Right lobe of liver (tissue), 6 donors: ENCODE results near the gene TNPO2. TPM values are rescaled to one million over a fixed set of nuclear protein-coding genes. Genes with fewer than 3 reads are reported as not detected.

Experiments used
- ATAC-seq, 4 donors: fragments of 200-7000 bp; cut with Tn5 transposase; one replicate each; pipeline ENCODE4 v1.9.1; 2020; ENCODE audit warnings: mild to moderate bottlenecking in 4 of 4, moderate library complexity in 4 of 4
- DNase-seq, 3 donors: peaks; one replicate each; pipeline ENCODE4 v3.0.0-alpha.2; 2020
- H3K27ac ChIP-seq, 3 donors: fragments of 200-600 bp; one replicate each; pipeline ENCODE4 v1.8.0; 2022
- H3K27me3 ChIP-seq, 2 donors: fragments of 200-600 bp; one replicate each; pipeline ENCODE4 v1.8.0; 2022
- H3K36me3 ChIP-seq, 4 donors: fragments of 200-600 bp; sonication (generic) in 1 of 4; one replicate each; pipeline versions ENCODE4 v1.5.1 to v1.8.0; 2017 to 2022; ENCODE audit warnings: control low read depth in 1 of 4
- H3K4me1 ChIP-seq, 4 donors: fragments of 200-600 bp; sonication (generic) in 1 of 4; one replicate each; pipeline versions ENCODE4 v1.5.1 to v1.8.0; 2017 to 2022; ENCODE audit warnings: control low read depth in 1 of 4
- H3K4me3 ChIP-seq, 3 donors: fragments of 200-600 bp; one replicate each; pipeline ENCODE4 v1.8.0; 2022
- H3K9me3 ChIP-seq, 4 donors: fragments of 200-600 bp; sonication (generic) in 1 of 4; one replicate each; pipeline versions ENCODE4 v1.5.1 to v1.8.0; 2017 to 2022; ENCODE audit warnings: control low read depth in 1 of 4
- POLR2A ChIP-seq: fragments of 450-650 bp; IDR thresholded peaks from one replicate; pipeline ENCODE4 v1.6.1; 2017; ENCODE audit warnings: antibody characterized with exemption, mild to moderate bottlenecking
- WGBS: methylation state at CpG from one replicate; pipeline ENCODE4 v1.1.6; 2018; ENCODE audit warnings: low coverage, low lambda C conversion rate; ENCODE audit not compliant: insufficient coverage; ENCODE audit errors: missing lambda C conversion rate; 5-methylcytosine and 5-hydroxymethylcytosine counted together
- intact Hi-C, 2 donors: fragments of 100-400 bp; cut with DNase I; formaldehyde crosslinking; loops; one replicate each; pipeline versions ENCODE4 v1.11.2 to v1.14.1; 2022
- total RNA-seq, 6 experiments: library from RNA; depleted of rRNA in 2 of 6; stranded (reverse); fragments of >200 nt in 2 of 6; fragmentation: NEBNext Ultra II Directional in 3 of 6; extraction: Animal tissue kit (Norgen Biotek cat#: 25700) in 3 of 6; gene quantifications; one replicate each; pipeline versions ENCODE4 v1.1.0 to v1.2.4, GENCODE V29; 2016 to 2023
- TF ChIP-seq, protein P1 (sequence below), 4 donors: fragments of 200-600 bp in 3 of 4; fragments of 450-650 bp in 1 of 4; IDR thresholded peaks; one replicate each; pipeline versions ENCODE4 v1.5.1 to v1.8.0; 2016 to 2022; ENCODE audit warnings: antibody characterized with exemption in 4 of 4, mild to moderate bottlenecking in 2 of 4
- donor health status: DM: no; HTN: yes; CAD: no.
- donor health status: DM: no; HTN: no; CAD: no.
- donor health status: DM: no; HTN: no; CAD: no.
- donor health status: DM: no; HTN: yes; CAD: no.
- donor health status: DM: no; HTN: yes; CAD: no.

Gene TNPO2
- total RNA-seq, 6 experiments from 2014 or later, result 14.8 to 28.7 (median 19.6) TPM

DNA sequence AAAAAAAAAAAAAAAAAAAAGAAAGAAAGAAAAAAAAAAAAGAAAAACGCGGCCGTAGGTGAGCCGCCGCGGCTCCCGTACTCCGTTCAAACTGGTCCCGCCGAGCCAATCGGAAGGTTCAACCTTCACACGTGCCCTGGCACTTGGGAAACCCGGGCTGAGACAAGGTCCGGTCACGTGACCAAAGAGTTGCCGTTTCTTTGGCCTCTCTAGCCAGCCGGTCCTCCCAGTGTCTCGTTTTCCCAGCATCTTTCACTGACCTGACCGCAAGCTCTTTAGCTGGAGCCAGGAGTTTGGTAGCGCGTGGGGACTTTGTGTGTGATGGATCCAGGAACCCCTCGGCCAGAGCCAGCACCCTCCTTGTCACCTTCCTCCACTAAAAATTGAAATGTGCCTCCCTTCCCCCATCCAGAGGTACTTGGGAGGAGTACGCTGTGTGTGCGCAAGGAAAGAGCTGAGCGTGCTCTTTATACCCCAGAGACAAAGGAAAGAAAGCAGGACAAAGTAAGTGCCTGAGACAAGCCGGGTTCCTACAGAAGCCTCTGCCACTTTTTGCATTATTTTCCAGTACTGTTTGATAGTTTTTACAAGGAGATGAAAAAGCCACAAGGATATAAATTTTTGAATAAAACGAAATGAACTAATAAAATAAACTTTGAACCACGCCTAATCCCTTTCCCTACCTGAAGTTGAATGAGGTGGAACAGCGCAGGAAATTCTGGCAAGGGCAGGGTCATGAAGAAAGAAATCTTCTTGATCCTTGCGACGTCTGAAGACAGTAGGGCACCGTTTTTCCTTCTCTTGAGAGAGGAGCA is 959 bp downstream of the TNPO2 start:
- intact Hi-C loops, result loop anchor here in 1 of 2 donors (10.0 kb wide), 1 partner anchor 52 kb away; the partner anchor contains the start of gene HOOK2
- H3K27ac ChIP-seq, result peak overlapping the region; percentile 71 to 82 (median 81)
- DNase-seq (peak; percentile 96 to 98 (median 98)), ATAC-seq (peak; percentile 87 to 92 (median 90))
- H3K27me3 ChIP-seq, result no peaks in the 10 kb centered on the region
- no peaks in the 10 kb centered on the region for H3K9me3 ChIP-seq
- peaks cover 0 to 16% (median 3%) of the 10 kb centered on the region in 4 donors for H3K4me1 ChIP-seq
- TF ChIP-seq, protein P1, sequence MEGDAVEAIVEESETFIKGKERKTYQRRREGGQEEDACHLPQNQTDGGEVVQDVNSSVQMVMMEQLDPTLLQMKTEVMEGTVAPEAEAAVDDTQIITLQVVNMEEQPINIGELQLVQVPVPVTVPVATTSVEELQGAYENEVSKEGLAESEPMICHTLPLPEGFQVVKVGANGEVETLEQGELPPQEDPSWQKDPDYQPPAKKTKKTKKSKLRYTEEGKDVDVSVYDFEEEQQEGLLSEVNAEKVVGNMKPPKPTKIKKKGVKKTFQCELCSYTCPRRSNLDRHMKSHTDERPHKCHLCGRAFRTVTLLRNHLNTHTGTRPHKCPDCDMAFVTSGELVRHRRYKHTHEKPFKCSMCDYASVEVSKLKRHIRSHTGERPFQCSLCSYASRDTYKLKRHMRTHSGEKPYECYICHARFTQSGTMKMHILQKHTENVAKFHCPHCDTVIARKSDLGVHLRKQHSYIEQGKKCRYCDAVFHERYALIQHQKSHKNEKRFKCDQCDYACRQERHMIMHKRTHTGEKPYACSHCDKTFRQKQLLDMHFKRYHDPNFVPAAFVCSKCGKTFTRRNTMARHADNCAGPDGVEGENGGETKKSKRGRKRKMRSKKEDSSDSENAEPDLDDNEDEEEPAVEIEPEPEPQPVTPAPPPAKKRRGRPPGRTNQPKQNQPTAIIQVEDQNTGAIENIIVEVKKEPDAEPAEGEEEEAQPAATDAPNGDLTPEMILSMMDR (IDR thresholded peaks at IDR 0.05), result no peak
- no peak for TF ChIP-seq POLR2A
- H3K36me3 ChIP-seq, result peaks cover 0 to 11% (median 5%) of the 10 kb centered on the region in 4 donors
- peak overlapping the region; percentile 56 to 75 (median 60) for H3K4me3 ChIP-seq
- WGBS, result 2% methylated on average over 28 of the region's 32 CpGs

DNA sequence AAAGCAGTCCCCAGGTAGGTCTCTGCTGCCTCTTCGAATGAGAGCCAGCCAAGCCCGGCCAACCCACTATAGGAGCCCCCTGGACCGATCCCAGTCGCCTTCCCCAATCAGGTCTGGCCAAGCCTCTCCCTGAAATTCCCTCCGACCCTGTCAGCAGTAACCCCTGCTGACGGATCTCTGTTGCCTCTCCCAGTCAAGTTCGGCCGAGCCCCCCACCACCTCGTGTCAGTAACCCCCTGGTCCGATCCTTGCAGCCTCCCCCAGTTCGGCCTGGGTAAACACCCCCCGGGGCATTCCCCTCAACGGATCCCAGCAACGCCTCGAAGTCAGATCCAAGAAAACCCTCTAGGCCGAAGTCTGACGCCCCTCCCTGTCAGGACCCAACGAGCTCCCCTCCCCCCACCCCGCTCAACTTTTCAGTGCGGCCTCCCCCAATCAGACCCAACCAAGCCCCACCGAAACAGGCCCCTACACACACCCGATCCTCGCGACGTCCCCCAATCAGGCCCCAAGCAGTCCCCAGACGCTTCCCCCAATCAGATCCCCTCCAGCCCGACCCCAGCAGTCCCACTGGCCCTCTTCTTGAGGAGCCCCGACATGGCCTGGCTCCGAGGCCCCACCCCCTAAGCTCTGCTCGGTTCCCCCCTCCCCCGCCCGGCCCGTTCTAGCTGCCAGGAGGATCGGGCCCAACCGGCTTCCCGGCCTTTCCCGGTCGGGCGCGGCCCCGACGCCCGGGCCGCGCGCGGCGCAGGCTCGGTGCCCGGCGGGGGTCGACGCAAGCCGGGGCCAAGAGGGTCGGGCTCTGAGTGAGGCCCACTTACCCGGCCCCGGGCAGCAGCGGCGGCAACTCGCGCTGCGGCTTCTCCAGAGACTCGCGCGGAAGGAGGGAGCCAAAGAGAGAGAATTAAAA is 1.8 kb downstream of the TNPO2 start:
- ATAC-seq (peak; percentile 45 to 61 (median 52)), DNase-seq (peak; percentile 65 to 69 (median 66))
- TF ChIP-seq, protein P1 (IDR thresholded peaks at IDR 0.05), result no peak
- no peak for TF ChIP-seq POLR2A
- Histone ChIP-seq H3K27me3 (no peaks in the 10 kb centered on the region), H3K4me3 (peak overlapping the region; percentile 56 to 75 (median 60)), H3K36me3 (peaks cover 0 to 9% (median 5%) of the 10 kb centered on the region in 4 donors), H3K27ac (peak overlapping the region; percentile 71 to 82 (median 81)), H3K4me1 (peaks cover 0 to 16% (median 3%) of the 10 kb centered on the region in 4 donors), H3K9me3 (no peaks in the 10 kb centered on the region)
- WGBS, result 0% methylated on average over 17 of the region's 65 CpGs
- intact Hi-C loops, result loop anchor here in 1 of 2 donors (10.0 kb wide), 1 partner anchor 53 kb away; the partner anchor contains the start of gene HOOK2

DNA sequence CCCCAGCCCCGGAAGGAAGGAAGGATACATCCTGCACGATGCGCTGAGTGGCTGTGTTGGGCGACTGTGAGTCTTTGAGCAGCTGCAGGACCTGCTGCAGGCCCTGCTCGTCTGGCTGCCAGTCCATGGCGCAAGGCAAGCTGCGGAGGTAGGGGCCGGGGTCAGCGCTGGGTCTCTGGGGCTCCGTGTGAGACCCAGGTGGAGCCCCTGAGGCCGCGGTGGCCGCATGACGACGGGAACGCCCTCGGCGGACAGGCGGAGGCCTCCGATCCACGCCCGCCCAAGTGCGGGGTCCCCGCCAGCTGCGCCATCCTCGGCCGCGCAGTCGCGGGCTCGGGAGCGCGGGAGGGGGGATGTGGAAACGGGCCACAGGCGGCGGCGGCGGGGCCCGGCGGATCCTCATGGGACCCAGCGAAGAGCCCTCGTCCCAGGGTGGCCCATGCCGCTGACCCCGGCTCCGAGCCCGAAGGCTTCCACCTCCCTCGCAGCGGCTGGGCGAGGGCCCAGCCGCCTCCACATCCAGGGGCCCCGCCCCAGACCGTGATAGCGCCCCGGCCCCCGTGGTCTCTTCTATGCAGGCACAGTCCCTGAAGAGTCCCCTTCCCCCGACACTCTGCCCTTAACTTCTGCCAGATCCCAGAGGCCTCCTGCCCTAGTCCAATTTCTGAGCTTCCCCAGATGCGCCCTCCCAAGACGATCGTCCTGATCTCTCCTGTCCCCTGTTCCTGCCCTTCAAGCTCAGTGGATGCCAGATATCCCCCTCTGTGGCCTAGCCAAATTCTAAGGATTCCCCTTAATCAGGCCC is 2.7 kb downstream of the TNPO2 start:
- TF ChIP-seq, protein P1 (IDR thresholded peaks at IDR 0.05), result no peak
- no peak for TF ChIP-seq POLR2A
- 0% methylated on average over 6 of the region's 59 CpGs for WGBS
- intact Hi-C loops, result loop anchor here in 1 of 2 donors (10.0 kb wide), 1 partner anchor 54 kb away; the partner anchor contains the start of gene HOOK2
- Histone ChIP-seq H3K36me3 (peaks cover 0 to 9% (median 5%) of the 10 kb centered on the region in 4 donors), H3K27me3 (no peaks in the 10 kb centered on the region), H3K9me3 (no peaks in the 10 kb centered on the region), H3K27ac (peak overlapping the region; percentile 21 to 81 (median 71)), H3K4me3 (peak overlapping the region; percentile 56 to 75 (median 60)), H3K4me1 (peaks cover 0 to 17% (median 4%) of the 10 kb centered on the region in 4 donors)
- peak in 1 of 3 donors; percentile 38 for DNase-seq
- ATAC-seq, result peak in 3 of 4 donors; percentile 3 to 15 (median 12)
